ENCODE data around the gene FAR2. TPM values are rescaled to one million over a fixed set of nuclear protein-coding genes. Genes with fewer than 3 reads are reported as not detected.

The FAR2 gene
- total RNA-seq, 1 experiment from 2014 or later, result 6.6 TPM

DNA sequence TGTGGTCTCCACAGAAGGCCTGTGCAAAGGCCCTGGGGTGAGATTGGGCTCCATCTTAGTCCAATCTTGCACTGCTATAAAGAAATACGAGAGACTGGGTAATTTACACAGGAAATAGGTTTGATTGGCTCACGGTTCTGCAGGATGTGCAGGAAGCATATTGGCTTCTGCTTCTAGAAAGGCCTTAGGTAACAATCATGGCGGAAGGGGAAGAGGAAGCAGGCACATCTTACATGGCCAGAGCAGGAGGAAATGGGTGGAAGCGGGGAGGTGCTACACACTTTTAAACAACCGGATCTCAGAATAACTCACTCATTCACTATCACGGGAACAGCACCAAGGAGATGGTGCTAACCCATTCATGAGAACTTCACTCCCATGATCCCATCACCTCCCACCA is 55.4 kb downstream of the FAR2 start:
- no peak overlapping the region for H3K4me3 Mint-ChIP-seq (ENCODE audit: unreplicated experiment)
- Histone ChIP-seq H3K27me3 (replicated peaks; ENCODE audit: control insufficient read depth, insufficient read depth, low read length) (no peaks in the 10 kb centered on the region), H3K4me1 (peaks cover 16% of the 10 kb centered on the region), H3K36me3 (ENCODE audit: control insufficient read depth, insufficient read depth, low read length) (no peaks in the 10 kb centered on the region), H3K9me3 (no peaks in the 10 kb centered on the region; the same call in 1 of the 2 replicates), H3K4me3 (ENCODE audit: low read depth, low read length) (no peak overlapping the region)
- H3K36me3 Mint-ChIP-seq (ENCODE audit: insufficient read depth, unreplicated experiment), result no peaks in the 10 kb centered on the region
- no peak for DNase-seq
- ChIA-PET CTCF (no interaction called here), POLR2A (no interaction called here)
- no peaks in the 10 kb centered on the region for H3K27me3 Mint-ChIP-seq (ENCODE audit: insufficient read depth, unreplicated experiment)
- TF ChIP-seq, protein P1, sequence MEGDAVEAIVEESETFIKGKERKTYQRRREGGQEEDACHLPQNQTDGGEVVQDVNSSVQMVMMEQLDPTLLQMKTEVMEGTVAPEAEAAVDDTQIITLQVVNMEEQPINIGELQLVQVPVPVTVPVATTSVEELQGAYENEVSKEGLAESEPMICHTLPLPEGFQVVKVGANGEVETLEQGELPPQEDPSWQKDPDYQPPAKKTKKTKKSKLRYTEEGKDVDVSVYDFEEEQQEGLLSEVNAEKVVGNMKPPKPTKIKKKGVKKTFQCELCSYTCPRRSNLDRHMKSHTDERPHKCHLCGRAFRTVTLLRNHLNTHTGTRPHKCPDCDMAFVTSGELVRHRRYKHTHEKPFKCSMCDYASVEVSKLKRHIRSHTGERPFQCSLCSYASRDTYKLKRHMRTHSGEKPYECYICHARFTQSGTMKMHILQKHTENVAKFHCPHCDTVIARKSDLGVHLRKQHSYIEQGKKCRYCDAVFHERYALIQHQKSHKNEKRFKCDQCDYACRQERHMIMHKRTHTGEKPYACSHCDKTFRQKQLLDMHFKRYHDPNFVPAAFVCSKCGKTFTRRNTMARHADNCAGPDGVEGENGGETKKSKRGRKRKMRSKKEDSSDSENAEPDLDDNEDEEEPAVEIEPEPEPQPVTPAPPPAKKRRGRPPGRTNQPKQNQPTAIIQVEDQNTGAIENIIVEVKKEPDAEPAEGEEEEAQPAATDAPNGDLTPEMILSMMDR (IDR thresholded peaks at IDR 0.05; ENCODE audit: insufficient read depth in 1 of 2, low read depth in 1 of 2, low read length in 1 of 2, severe bottlenecking in 1 of 2, unreplicated experiment in 1 of 2), result no peak
- H3K9me3 Mint-ChIP-seq (ENCODE audit: unreplicated experiment), result no peaks in the 10 kb centered on the region
- intact Hi-C loops (cut with micrococcal nuclease; ENCODE audit: unreplicated experiment), result no loop called here
- H3K27ac Mint-ChIP-seq (ENCODE audit: unreplicated experiment), result no peak overlapping the region
- BruUV-seq (replicated peaks), result no TSS peak
- H3K4me1 Mint-ChIP-seq (ENCODE audit: low read depth, unreplicated experiment), result peaks cover 24% of the 10 kb centered on the region

DNA sequence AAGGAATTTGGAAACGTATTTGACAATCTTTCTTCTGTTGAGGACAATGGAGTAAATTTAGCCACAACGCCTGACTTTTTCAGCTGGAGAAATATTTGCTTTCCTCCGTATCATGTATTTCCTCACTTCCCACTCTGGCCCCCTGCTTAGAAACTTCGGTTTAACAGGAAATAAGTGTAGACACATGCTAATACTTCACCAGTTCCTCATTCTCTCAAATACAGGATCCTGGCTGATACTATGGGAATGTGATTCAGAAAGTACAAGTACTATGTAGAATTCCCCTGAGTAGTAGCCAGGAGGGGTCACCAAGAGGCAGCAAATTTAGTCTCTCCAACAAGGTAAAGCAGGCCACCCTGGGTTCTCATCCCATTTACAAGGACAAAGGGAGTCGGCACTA is 58.0 kb downstream of the FAR2 start:
- intact Hi-C loops (cut with micrococcal nuclease; ENCODE audit: unreplicated experiment), result loop anchor here (1.0 kb wide), 1 partner anchor 111 kb away; no protein-coding TSS in a partner anchor
- peaks cover 14% of the 10 kb centered on the region for H3K4me1 Mint-ChIP-seq (ENCODE audit: low read depth, unreplicated experiment)
- no peaks in the 10 kb centered on the region; the same call in 1 of the 2 replicates for H3K9me3 ChIP-seq
- H3K9me3 Mint-ChIP-seq (ENCODE audit: unreplicated experiment), result no peaks in the 10 kb centered on the region
- ChIA-PET CTCF (no interaction called here), POLR2A (no interaction called here)
- no peak overlapping the region for H3K4me3 Mint-ChIP-seq (ENCODE audit: unreplicated experiment)
- H3K4me1 ChIP-seq, result peaks cover 25% of the 10 kb centered on the region
- no peak for DNase-seq
- TF ChIP-seq, protein P1 (IDR thresholded peaks at IDR 0.05; ENCODE audit: insufficient read depth in 1 of 2, low read depth in 1 of 2, low read length in 1 of 2, severe bottlenecking in 1 of 2, unreplicated experiment in 1 of 2), result no peak
- H3K27me3 Mint-ChIP-seq (ENCODE audit: insufficient read depth, unreplicated experiment), result no peaks in the 10 kb centered on the region
- no peak overlapping the region for H3K27ac Mint-ChIP-seq (ENCODE audit: unreplicated experiment)
- H3K27me3 ChIP-seq (replicated peaks; ENCODE audit: control insufficient read depth, insufficient read depth, low read length), result no peaks in the 10 kb centered on the region
- H3K36me3 ChIP-seq (ENCODE audit: control insufficient read depth, insufficient read depth, low read length), result no peaks in the 10 kb centered on the region
- BruUV-seq (replicated peaks), result no TSS peak
- H3K36me3 Mint-ChIP-seq (ENCODE audit: insufficient read depth, unreplicated experiment), result no peaks in the 10 kb centered on the region
- no peak overlapping the region for H3K4me3 ChIP-seq (ENCODE audit: low read depth, low read length)

DNA sequence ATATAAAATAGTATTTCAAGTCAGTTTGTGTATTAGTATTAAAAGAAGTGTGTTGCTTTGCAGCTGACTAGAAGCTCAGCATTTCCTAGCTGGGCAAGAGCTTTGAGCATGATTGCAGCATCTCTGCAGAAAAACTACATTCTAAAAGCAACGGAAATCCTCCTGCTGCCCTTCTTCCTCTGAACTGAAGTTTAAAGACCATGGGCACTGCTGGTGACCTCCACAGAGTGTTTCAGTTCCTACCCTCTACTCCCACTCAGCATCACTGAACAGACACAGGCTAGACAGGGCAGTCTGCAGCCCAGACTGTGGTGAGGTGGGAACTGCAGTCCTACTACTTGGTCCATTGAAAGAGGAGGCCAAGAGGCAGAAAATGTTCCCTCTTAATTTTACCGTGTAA is 59.0 kb downstream of the FAR2 start:
- Histone ChIP-seq H3K4me3 (ENCODE audit: low read depth, low read length) (no peak overlapping the region), H3K4me1 (peaks cover 25% of the 10 kb centered on the region), H3K27me3 (replicated peaks; ENCODE audit: control insufficient read depth, insufficient read depth, low read length) (no peaks in the 10 kb centered on the region), H3K36me3 (ENCODE audit: control insufficient read depth, insufficient read depth, low read length) (no peaks in the 10 kb centered on the region), H3K9me3 (no peaks in the 10 kb centered on the region; the same call in 1 of the 2 replicates)
- Mint-ChIP-seq H3K27me3 (ENCODE audit: insufficient read depth, unreplicated experiment) (no peaks in the 10 kb centered on the region), H3K27ac (ENCODE audit: unreplicated experiment) (no peak overlapping the region), H3K9me3 (ENCODE audit: unreplicated experiment) (no peaks in the 10 kb centered on the region), H3K4me3 (ENCODE audit: unreplicated experiment) (no peak overlapping the region), H3K36me3 (ENCODE audit: insufficient read depth, unreplicated experiment) (no peaks in the 10 kb centered on the region), H3K4me1 (ENCODE audit: low read depth, unreplicated experiment) (peaks cover 14% of the 10 kb centered on the region)
- ChIA-PET POLR2A (no interaction called here), CTCF (no interaction called here)
- no peak for DNase-seq
- no TSS peak for BruUV-seq (replicated peaks)
- intact Hi-C loops (cut with micrococcal nuclease; ENCODE audit: unreplicated experiment), result no loop called here
- TF ChIP-seq, protein P1 (IDR thresholded peaks at IDR 0.05; ENCODE audit: insufficient read depth in 1 of 2, low read depth in 1 of 2, low read length in 1 of 2, severe bottlenecking in 1 of 2, unreplicated experiment in 1 of 2), result no peak
